HG03159 (cell line): ENCODE results near the gene NPFF.

ENCODE experiments used
- ATAC-seq: cut with Tn5 transposase; IDR thresholded peaks from one replicate; pipeline ENCODE4 v1.9.1; 2021; ENCODE audit warnings: mild to moderate bottlenecking, moderate library complexity; ENCODE audit not compliant: unreplicated experiment

Gene NPFF

DNA sequence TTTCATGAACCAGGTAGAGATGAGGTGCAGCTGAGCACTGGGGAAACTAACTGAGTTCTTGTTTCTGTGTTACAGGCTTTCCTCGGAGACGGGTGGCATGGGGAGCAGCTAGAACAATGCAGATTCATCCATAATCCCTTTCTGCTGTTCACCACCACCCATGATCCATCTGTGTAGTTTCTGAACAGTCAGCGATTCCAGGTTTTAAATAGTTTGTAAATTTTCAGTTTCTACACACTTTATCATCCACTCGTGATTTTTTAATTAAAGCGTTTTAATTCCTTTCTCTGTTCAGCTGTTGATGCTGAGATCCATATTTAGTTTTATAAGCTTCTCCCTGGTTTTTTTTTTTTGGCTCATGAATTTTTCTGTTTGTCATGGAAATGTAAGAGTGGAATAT is 28.0 kb downstream of the NPFF start:
- ATAC-seq: no peak

DNA sequence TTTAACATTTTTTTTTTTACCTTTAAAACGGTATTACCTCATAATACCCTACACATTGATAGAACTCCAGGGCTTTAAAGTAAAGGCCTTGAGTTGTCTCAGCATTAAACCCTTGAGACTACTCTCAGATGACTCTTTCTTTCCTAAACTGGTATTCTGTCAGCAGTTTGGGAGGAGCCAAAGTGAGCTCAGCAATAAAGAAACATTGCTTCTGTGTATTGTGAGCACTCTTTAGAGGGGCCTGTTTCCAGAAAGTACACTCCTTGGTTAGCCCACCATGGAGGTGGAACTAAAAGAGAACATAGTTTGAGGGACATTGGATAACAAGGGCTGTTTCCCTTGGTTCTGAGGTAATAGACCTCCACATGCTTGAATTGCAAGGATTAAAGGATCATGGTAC is 28.4 kb downstream of the NPFF start:
- no peak for ATAC-seq

DNA sequence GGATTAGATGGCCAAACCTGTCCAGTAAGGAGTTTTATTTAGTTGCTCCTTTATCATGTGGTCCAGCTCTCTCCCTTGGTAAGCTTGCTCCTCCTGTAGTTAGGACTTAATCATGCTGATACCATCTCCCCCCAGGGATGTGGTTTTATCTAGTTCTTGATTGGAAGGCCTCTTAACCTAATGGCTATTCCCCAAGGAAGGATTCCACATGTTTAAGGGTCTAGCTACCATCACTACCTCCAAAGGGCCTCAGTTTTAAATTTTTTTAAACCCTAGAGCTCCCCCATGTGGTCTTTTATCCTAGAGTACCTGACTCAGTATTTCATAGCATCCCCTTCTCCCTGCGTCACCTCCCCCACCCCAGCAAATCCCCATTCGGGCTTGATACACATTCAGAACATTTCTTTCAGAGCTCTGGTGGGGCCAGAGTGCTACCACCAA is 30.5 kb downstream of the NPFF start:
- ATAC-seq: no peak

DNA sequence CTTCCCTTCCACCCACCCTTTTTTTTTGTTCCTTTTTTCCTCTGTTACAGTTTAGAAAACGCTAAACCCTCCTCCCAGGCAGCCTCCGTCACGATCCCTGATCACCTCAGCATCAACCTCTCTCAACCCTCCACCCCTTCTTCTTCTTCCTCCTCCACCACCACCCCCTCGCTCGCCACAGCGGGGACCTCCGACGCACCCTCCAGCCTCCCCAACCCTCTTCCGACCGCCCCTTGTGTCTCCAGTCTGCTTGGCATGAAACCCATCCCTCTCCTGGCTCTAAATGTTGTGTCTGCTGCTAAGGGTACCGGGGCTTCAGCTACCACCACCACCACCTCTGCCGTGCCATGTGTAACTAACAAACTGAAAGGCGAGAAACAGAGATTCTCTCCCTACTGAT is 32.5 kb downstream of the NPFF start:
- no peak for ATAC-seq

DNA sequence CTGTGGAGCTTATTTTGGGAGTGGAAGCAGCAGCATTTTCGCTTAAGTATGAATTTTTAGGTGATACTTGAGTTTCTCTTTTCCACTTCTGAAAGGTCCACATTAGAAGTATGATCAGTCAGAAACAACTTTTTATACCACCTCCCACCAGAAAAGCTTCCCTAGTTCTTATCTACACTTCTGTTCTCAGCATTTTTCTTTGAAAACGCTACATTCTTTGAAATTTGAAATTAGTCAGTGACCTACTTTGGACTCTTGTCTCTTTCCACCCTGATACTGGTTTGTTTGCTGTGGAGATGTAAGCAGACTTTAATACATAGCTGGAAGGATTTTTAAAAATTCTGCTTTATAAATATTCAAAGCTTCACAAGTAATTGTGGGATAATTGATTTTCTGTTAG is 33.2 kb downstream of the NPFF start:
- no peak for ATAC-seq

DNA sequence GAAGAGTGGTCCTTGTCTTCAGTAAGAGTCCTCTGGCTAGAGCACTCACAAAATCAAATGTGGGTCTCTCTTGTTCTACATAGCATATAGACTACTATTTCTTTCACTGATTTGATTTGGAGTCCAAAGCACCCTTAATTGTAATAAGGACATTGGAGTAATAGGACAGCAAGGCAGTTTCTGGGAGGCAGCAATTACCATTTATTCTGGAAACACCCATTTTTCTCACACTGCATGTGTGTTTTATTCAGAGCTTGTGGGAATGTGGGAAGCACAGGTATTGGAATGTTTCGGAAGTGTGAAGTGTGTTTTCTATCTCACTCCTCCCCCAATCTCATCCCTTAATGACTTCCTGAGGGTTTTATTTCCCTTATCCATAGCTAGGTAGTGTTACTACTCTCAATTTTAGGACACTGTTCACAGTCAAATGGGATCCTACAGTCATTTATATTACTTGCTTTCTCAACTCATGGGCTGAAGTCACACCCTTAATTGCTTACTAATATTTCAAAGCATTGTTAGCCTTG is 35.2 kb downstream of the NPFF start:
- no peak for ATAC-seq

DNA sequence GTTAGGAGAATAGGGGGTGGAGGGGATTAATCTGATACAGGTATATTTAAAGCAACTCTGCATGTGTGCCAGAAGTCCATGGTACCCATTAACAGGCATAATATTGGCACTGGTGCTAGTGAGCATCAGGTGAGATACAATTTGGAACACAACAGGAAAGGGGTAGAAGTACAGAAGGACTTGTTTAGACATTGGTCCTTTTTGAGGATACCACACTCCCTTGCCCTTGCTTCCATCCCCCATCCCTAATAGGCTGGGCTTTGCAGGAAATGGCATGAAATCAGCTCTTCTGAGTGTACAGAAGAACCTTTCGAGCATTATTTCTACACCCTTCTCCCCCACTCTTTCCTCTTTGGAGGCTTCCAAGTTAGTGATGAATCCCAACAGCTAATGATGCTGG is 39.0 kb downstream of the NPFF start:
- ATAC-seq: no peak

DNA sequence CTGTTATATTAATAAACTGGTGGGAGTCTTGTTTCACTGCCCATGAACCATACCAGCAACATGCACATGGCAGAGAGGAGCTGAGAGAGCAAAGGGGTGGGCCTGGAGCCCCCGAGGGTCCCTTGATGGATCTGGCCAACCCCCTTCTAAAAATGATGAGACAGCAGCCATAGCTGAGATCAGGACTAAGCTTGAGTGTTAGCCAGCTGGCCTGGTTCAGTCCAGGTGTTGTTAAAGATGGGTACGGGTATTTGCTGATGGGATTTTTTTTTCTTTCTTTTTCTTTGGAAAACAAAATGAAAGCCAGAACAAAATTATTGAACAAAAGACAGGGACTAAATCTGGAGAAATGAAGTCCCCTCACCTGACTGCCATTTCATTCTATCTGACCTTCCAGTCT is 39.4 kb downstream of the NPFF start:
- no peak for ATAC-seq

DNA sequence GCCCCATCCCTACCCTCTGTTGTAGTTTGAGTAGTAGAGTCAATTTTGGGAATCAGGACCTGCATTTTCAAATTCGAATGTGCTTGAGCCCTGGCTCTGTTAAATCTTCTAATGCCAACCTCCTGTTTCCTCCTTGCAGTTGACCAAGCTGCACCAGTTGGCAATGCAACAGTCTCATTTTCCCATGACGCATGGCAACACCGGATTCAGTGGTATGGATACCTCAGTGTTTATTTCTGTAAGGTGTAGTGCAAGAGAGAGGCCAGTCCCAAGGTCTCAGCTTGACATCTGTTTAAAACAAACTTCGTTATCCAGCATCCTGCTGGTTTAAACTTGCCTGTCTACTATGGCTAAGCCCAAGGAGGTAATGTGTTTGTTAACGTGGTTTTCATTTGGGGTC is 40.2 kb downstream of the NPFF start:
- ATAC-seq: no peak

DNA sequence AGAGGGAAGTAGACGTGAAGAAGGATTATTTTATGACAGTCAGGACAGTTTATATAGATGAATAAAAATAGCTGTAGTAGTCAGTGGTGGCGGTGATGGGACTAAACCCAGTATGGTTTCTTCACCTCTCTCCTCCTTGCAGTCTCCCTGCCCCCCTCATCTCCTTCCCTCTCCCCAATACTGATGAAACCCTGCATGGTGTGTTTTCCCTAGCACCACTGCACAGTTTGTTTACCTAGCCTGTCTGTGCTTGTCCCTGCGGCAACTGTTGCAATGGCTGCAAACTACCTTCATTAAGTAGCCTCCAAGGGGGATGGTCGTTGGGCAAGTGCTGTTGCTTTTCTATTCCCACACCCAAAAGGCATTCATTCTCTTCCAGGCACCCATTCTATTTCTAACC is 40.6 kb downstream of the NPFF start:
- no peak for ATAC-seq

DNA sequence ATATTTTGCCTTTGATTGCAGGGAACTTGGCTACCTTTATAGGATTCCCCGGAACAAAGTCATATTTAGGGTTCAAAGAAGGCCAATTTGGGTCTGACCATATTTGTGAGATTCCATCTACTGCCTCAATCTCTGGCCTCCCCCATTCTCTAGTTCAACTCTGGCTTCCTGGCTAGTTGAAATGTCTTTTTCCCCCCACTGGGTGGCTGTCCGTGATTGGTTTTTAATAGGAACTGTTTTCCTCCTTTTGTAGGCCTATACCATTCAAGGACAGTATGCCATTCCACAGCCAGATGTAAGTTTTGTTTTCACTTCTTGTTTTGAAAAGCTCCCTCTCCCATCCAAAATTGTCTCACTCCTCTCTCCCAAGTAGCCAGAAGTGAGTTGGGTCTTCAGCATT is 41.6 kb downstream of the NPFF start:
- no peak for ATAC-seq

DNA sequence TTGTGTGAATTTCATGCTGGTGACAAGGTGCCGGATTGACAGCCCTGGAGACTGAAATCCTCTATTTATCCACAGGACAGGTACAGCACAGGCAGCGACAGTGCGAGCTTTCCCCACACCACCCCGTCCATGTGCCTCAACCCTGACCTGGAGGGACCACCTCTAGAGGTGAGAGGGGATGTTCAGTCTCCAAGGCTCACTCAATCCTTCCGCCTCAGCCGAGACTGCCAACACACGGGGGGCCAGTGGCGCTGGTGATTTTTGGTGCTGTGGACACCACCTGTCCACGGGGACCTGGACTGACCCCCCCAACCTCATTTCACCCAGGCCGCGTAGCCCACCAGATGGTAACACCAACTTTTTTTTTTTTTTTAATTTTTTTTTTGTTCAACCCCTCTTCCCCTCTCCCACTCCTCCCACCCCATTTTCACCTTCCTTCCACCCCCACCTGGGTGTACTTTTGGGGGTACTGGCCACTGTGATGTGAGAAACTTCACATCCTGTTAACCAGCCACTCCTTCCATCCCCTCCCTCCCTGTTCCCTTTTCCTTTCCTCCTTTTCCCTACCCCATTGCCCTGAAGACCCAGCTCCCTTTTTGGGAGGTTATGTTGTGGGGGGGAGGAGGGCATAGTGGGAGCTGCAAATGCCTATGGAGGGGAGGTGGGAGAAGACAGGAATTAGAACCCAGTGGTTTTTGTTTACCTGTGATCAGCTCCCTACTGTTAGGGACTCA is 42.4 kb downstream of the NPFF start:
- no peak for ATAC-seq

DNA sequence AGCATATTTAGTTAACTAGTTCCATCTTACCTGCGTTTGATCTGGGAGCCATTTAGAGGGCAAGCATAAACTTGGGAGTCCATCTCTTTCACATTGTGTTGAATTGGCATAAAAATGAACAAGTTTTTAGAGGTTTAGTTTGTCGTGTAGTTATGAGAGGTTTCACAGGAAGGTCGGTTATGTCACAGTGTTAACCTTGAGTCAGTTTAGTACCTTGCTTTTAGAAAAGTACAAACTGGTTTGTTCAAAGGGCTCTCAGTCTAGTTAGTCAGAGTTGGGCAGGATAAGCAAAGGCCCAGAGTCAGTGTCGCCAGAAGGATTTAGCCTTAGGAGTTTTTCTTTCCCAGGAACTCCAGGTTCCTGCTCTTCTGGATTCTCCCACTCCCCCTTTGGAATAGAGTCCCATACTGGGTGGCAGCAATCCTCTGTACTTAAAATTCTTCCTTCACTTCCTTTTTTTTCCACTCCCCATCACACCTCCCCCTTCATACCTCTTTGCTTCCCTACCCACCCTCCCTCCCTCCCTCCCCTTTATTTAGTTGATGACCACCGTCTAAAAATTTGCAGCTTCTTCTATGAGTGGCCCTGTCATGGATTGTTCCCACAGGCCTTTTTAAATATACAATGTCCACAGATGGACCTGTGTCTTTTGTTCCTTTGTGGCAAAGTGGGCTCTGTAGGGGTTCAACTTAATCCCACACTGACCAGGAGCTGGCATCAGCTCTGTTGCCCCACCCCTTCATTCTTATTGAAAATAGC is 43.3 kb downstream of the NPFF start:
- no peak for ATAC-seq

DNA sequence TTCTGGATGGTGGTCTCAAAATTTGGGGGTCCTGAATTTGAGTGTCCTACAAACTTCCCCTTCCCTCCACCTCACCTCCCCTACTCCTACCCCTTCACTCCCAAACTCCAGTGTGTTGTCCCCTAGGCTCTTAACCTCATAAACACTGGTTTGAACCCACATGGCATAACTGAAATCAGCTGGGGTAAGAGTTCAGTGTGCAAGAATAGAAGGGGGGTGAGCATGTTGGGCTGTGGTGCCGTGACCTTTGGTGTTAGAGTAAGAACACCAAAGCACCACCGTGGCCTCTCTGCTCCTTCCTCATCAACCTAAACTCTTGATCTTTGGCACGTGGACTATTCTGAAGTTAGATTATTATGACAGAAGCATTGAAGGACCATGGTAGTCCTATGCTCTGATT is 44.3 kb downstream of the NPFF start:
- no peak for ATAC-seq

DNA sequence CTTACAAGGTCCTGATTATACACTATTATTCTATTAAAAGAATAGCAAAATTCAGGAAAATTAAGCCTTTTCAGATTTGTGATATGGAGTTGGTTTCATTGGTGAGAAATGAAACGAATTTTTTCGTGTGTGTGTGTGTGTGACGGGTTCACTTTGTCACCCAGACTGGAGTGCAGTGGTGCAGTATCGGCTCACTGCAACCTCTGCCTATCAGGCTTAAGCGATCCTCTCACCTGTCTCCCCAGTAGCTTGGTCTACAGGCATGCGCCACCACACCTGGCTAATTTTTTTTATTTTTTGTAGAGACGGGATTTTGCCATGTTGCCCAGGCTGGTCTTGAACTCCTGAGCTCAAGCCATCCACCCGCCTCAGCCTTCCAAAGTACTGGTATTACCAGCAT is 45.7 kb downstream of the NPFF start:
- ATAC-seq: no peak

DNA sequence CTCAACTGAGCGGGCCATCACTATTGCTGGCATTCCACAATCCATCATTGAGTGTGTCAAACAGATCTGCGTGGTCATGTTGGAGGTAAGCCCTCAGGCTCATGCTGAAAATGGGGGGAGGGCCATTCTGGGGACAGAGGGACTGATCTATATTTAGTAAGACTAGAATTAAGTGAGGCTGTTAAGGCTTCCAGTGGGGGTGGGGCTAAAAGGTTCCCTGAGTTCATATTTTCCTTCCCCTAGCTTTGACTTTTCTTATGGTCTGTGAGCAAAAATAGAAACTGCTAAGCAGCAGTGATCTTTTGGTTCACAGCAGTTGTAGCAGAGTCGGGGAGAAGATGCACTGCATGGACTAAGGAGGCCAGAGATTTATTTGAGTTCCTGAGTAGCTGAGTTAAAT is 46.2 kb downstream of the NPFF start:
- ATAC-seq: no peak

DNA sequence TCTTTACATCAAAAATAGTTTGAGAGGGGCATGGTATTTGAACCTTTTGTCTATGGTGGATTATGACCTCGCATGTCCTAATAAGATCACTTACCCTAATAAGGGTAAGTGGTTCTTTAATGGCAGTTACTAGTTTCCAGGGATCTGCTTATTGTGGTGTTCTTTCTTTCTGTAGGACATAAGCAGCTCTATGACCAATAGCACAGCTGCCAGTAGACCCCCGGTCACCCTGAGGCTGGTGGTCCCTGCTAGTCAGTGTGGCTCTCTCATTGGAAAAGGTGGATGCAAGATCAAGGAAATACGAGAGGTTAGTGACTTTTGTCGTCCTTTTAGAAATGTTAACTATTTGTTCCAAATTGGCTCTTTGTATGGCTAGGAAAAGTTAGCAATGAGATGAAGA is 48.2 kb downstream of the NPFF start:
- ATAC-seq: no peak
